Measurements from ENCODE around the gene SREK1IP1. TPM values are rescaled to one million over a fixed set of nuclear protein-coding genes. Genes with fewer than 3 reads are reported as not detected.

Gene SREK1IP1
- total and polyA plus RNA-seq, 2 donors (not counting 1 experiment from before 2014, with no cell fraction given) = 4.4 to 25.5 TPM

DNA sequence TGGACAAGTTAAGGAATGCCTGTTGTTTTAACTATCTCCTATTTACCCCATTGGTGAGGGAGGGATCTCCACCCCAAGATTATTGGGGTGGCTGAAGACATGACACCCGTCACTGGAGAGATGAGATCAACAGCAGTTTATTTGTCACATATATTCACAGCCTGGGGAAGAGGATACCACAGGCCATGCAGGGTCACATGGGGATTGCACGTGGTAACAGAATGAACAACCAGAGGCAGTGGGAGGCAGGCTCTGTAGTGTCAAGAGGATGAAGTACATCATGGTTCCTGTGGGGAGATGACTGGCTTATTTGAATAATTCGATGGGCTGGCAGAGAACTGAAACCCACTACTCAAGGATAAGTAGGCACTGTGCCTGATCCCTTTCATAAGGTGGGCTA lies 96.8 kb downstream of the SREK1IP1 start:
- H3K4me1 Mint-ChIP-seq = no peaks in the 10 kb centered on the region
- Histone ChIP-seq H3K4me3 (ENCODE audit: control extremely low read depth in 1 of 5, extremely low read depth in 1 of 5, insufficient read depth in 1 of 5, low read depth in 2 of 5, low read length in 4 of 5) (no peak overlapping the region), H3K27me3 (replicated peaks in 1 of 4; ENCODE audit: control extremely low read depth in 1 of 4, control insufficient read depth in 3 of 4, insufficient read depth in 4 of 4, low read length in 3 of 4) (no peaks in the 10 kb centered on the region), H4K20me1 (ENCODE audit: control insufficient read depth, insufficient read depth, low read length, poor library complexity, severe bottlenecking) (no peaks in the 10 kb centered on the region), H3K9ac (ENCODE audit: low read length) (no peak overlapping the region), H3K9me3 (ENCODE audit: control extremely low read depth in 1 of 3, control insufficient read depth in 2 of 3, insufficient read depth in 1 of 3, low read length in 2 of 3) (no peaks in the 10 kb centered on the region), H3K4me2 (replicated peaks; ENCODE audit: low read depth, low read length, poor library complexity, severe bottlenecking) (no peak overlapping the region), H2AFZ (ENCODE audit: insufficient read depth, low read depth, low read length, poor library complexity, severe bottlenecking) (no peak overlapping the region), H3K27ac (ENCODE audit: low read length in 2 of 2) (no peak overlapping the region), H3K79me2 (ENCODE audit: control insufficient read depth, insufficient read depth, low read length) (no peaks in the 10 kb centered on the region), H3K4me1 (ENCODE audit: control insufficient read depth in 2 of 2, insufficient read depth in 2 of 2, low read length in 2 of 2) (no peaks in the 10 kb centered on the region), H3K36me3 (replicated peaks in 1 of 2; ENCODE audit: control extremely low read depth in 1 of 2, control insufficient read depth in 1 of 2, extremely low read depth in 1 of 2, insufficient read depth in 2 of 2, low read length in 1 of 2) (no peaks in the 10 kb centered on the region)
- TF ChIP-seq EZH2 (IDR thresholded peaks at IDR 0.05; ENCODE audit: borderline replicate concordance, insufficient read depth, low read depth, low read length, poor library complexity, severe bottlenecking) = no peak
- no peak for TF ChIP-seq CTCF (IDR thresholded peaks at IDR 0.05)
- ATAC-seq (ENCODE audit: low read depth) = no peak
- H3K4me3 Mint-ChIP-seq = no peak overlapping the region
- H3K9me3 Mint-ChIP-seq (ENCODE audit: insufficient read depth) = peaks cover 4% of the 10 kb centered on the region
- peaks cover 14% of the 10 kb centered on the region for H3K27me3 Mint-ChIP-seq
- POLR2A ChIA-PET = no interaction called here
- H3K27ac Mint-ChIP-seq = no peak overlapping the region
- intact Hi-C loops (cut with micrococcal nuclease) = no loop called here
- CTCF ChIA-PET = no interaction called here
- no peak for DNase-seq
- 67% methylated on average over 2 of the region's 3 CpGs for WGBS (ENCODE audit: insufficient coverage)

- H3K4me2 ChIP-seq (replicated peaks; ENCODE audit: low read depth, low read length, poor library complexity, severe bottlenecking) = no peak overlapping the region
- no peaks in the 10 kb centered on the region for H3K4me1 Mint-ChIP-seq
- CTCF ChIA-PET = no interaction called here
- intact Hi-C loops (cut with micrococcal nuclease) = no loop called here
- no peaks in the 10 kb centered on the region for H3K4me1 ChIP-seq (ENCODE audit: control insufficient read depth in 2 of 2, insufficient read depth in 2 of 2, low read length in 2 of 2)
- H3K27ac ChIP-seq (ENCODE audit: low read length in 2 of 2) = no peak overlapping the region
- H3K4me3 Mint-ChIP-seq = no peak overlapping the region
- H3K27me3 ChIP-seq (replicated peaks in 1 of 4; ENCODE audit: control extremely low read depth in 1 of 4, control insufficient read depth in 3 of 4, insufficient read depth in 4 of 4, low read length in 3 of 4) = no peaks in the 10 kb centered on the region
- no peaks in the 10 kb centered on the region for H4K20me1 ChIP-seq (ENCODE audit: control insufficient read depth, insufficient read depth, low read length, poor library complexity, severe bottlenecking)
- H3K4me3 ChIP-seq (ENCODE audit: control extremely low read depth in 1 of 5, extremely low read depth in 1 of 5, insufficient read depth in 1 of 5, low read depth in 2 of 5, low read length in 4 of 5) = no peak overlapping the region
- TF ChIP-seq EZH2 (IDR thresholded peaks at IDR 0.05; ENCODE audit: borderline replicate concordance, insufficient read depth, low read depth, low read length, poor library complexity, severe bottlenecking) (no peak), CTCF (IDR thresholded peaks at IDR 0.05) (no peak)
- 94% methylated on average over 1 of the region's 1 CpG for WGBS (ENCODE audit: insufficient coverage)
- H3K9me3 Mint-ChIP-seq (ENCODE audit: insufficient read depth) = peaks cover 4% of the 10 kb centered on the region
- no peak for ATAC-seq (ENCODE audit: low read depth)
- no peak overlapping the region for H3K9ac ChIP-seq (ENCODE audit: low read length)
- no peaks in the 10 kb centered on the region for H3K9me3 ChIP-seq (ENCODE audit: control extremely low read depth in 1 of 3, control insufficient read depth in 2 of 3, insufficient read depth in 1 of 3, low read length in 2 of 3)
- H3K36me3 ChIP-seq (replicated peaks in 1 of 2; ENCODE audit: control extremely low read depth in 1 of 2, control insufficient read depth in 1 of 2, extremely low read depth in 1 of 2, insufficient read depth in 2 of 2, low read length in 1 of 2) = no peaks in the 10 kb centered on the region
- no peak overlapping the region for H3K27ac Mint-ChIP-seq
- peaks cover 15% of the 10 kb centered on the region for H3K27me3 Mint-ChIP-seq
- no peak overlapping the region for H2AFZ ChIP-seq (ENCODE audit: insufficient read depth, low read depth, low read length, poor library complexity, severe bottlenecking)
- H3K79me2 ChIP-seq (ENCODE audit: control insufficient read depth, insufficient read depth, low read length) = no peaks in the 10 kb centered on the region
- DNase-seq = no peak
- POLR2A ChIA-PET = no interaction called here
Observed at GRCh38 chr5:64670277-64670676, 98.2 kb downstream of the SREK1IP1 start.

Other genes with a start within 250 kb of the SREK1IP1 start
- gene SHISAL2B, start 78.2 kb downstream of the SREK1IP1 start, total RNA-seq = not detected in 2 replicates
- not detected in 2 replicates for gene SHISAL2B, start 78.2 kb downstream of the SREK1IP1 start, polyA plus RNA-seq
- 27.5 and 30.5 TPM in 2 replicates for gene CWC27, start 239 bp upstream of the SREK1IP1 start, total RNA-seq
- 6.6 and 8.1 TPM in 2 replicates for gene CWC27, start 239 bp upstream of the SREK1IP1 start, polyA plus RNA-seq

Data from B cell (primary cell).